SK-N-SH (cell line): ENCODE results near the gene POU6F1.

ENCODE experiments used
- CHD2 ChIP-seq: fragments of 150-350 bp; IDR thresholded peaks from 2 replicates; pipeline ENCODE4 v1.6.1; 2018; ENCODE audit warnings: low read length; ENCODE audit not compliant: partially characterized antibody
- FOSL2 ChIP-seq: IDR thresholded peaks from 2 replicates; pipeline ENCODE4 v1.4.0; 2012; ENCODE audit warnings: low read depth, mild to moderate bottlenecking, moderate library complexity, borderline replicate concordance
- IRF3 ChIP-seq: fragments of 150-350 bp; IDR thresholded peaks from 2 replicates; pipeline ENCODE4 v1.6.1; 2016; ENCODE audit warnings: mild to moderate bottlenecking, low read depth, low read length
- JUND ChIP-seq: IDR thresholded peaks from 2 replicates; pipeline ENCODE4 v1.4.0; 2012
- MXI1 ChIP-seq: IDR thresholded peaks from 2 replicates; pipeline ENCODE4 v1.6.1; 2012; ENCODE audit warnings: mild to moderate bottlenecking, low read depth, low read length, improper control_type of control experiment
- NFIC ChIP-seq: IDR thresholded peaks from 2 replicates; pipeline ENCODE4 v1.4.0; 2012; ENCODE audit warnings: borderline replicate concordance
- POLR2AphosphoS5 ChIP-seq: IDR thresholded peaks from 2 replicates; pipeline ENCODE4 v1.6.1; 2012; ENCODE audit warnings: low read depth, low read length
- REST ChIP-seq: IDR thresholded peaks from 2 replicates; pipeline ENCODE4 v1.6.1; 2012; ENCODE audit warnings: mild to moderate bottlenecking, low read depth, low read length, moderate library complexity
- RXRA ChIP-seq: IDR thresholded peaks from 2 replicates; pipeline ENCODE4 v1.4.0; 2012; ENCODE audit warnings: low read depth, mild to moderate bottlenecking, borderline replicate concordance
- TAF1 ChIP-seq: IDR thresholded peaks from 2 replicates; pipeline ENCODE4 v1.6.1; 2012; ENCODE audit warnings: low read depth, mild to moderate bottlenecking, low read length, moderate library complexity, borderline replicate concordance
- USF1 ChIP-seq: IDR thresholded peaks from 2 replicates; pipeline ENCODE4 v1.4.0; 2012; ENCODE audit warnings: low read depth, borderline replicate concordance
- TF ChIP-seq, protein P1 (sequence below): fragments of 200-600 bp; sonication (generic); IDR thresholded peaks from 2 replicates; pipeline ENCODE4 v1.6.1; 2017; ENCODE audit warnings: antibody characterized with exemption, mild to moderate bottlenecking, moderate library complexity
- TF ChIP-seq, protein P2 (sequence below): fragments of 150-350 bp; IDR thresholded peaks from 2 replicates; pipeline ENCODE4 v1.6.1; 2017; ENCODE audit warnings: antibody characterized with exemption, low read length, low read depth, borderline replicate concordance
- TF ChIP-seq, protein P3 (sequence below): IDR thresholded peaks from 2 replicates; pipeline ENCODE4 v1.4.0; 2012; ENCODE audit warnings: low read depth, borderline replicate concordance

DNA sequence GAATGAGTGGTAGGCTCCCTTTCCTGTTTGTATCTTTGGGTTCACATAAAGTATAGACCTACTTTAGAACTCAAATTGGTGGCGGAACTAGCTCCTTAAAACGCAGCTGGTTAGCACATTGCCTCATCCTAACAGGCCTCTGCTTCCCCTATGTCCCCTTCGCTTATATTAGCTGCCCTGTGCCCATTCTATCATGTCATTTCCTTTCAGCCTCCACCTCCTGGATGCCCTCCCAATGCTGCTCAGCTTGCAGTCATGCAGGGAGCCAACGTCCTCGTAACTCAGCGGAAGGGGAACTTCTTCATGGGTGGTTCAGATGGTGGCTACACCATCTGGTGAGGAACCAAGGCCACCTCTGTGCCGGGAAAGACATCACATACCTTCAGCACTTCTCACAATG is 24.3 kb upstream of the POU6F1 start:
- no peak for TF ChIP-seq CHD2
- TF ChIP-seq RXRA, result no peak
- no peak for TF ChIP-seq TAF1
- no peak for TF ChIP-seq IRF3
- TF ChIP-seq, protein P1, sequence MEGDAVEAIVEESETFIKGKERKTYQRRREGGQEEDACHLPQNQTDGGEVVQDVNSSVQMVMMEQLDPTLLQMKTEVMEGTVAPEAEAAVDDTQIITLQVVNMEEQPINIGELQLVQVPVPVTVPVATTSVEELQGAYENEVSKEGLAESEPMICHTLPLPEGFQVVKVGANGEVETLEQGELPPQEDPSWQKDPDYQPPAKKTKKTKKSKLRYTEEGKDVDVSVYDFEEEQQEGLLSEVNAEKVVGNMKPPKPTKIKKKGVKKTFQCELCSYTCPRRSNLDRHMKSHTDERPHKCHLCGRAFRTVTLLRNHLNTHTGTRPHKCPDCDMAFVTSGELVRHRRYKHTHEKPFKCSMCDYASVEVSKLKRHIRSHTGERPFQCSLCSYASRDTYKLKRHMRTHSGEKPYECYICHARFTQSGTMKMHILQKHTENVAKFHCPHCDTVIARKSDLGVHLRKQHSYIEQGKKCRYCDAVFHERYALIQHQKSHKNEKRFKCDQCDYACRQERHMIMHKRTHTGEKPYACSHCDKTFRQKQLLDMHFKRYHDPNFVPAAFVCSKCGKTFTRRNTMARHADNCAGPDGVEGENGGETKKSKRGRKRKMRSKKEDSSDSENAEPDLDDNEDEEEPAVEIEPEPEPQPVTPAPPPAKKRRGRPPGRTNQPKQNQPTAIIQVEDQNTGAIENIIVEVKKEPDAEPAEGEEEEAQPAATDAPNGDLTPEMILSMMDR, result no peak
- TF ChIP-seq POLR2AphosphoS5, result no peak
- no peak for TF ChIP-seq NFIC
- no peak for TF ChIP-seq MXI1
- no peak for TF ChIP-seq USF1
- TF ChIP-seq, protein P2, sequence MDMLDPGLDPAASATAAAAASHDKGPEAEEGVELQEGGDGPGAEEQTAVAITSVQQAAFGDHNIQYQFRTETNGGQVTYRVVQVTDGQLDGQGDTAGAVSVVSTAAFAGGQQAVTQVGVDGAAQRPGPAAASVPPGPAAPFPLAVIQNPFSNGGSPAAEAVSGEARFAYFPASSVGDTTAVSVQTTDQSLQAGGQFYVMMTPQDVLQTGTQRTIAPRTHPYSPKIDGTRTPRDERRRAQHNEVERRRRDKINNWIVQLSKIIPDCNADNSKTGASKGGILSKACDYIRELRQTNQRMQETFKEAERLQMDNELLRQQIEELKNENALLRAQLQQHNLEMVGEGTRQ, result no peak
- no peak for TF ChIP-seq REST
- no peak for TF ChIP-seq FOSL2
- TF ChIP-seq JUND, result no peak
- TF ChIP-seq, protein P3, sequence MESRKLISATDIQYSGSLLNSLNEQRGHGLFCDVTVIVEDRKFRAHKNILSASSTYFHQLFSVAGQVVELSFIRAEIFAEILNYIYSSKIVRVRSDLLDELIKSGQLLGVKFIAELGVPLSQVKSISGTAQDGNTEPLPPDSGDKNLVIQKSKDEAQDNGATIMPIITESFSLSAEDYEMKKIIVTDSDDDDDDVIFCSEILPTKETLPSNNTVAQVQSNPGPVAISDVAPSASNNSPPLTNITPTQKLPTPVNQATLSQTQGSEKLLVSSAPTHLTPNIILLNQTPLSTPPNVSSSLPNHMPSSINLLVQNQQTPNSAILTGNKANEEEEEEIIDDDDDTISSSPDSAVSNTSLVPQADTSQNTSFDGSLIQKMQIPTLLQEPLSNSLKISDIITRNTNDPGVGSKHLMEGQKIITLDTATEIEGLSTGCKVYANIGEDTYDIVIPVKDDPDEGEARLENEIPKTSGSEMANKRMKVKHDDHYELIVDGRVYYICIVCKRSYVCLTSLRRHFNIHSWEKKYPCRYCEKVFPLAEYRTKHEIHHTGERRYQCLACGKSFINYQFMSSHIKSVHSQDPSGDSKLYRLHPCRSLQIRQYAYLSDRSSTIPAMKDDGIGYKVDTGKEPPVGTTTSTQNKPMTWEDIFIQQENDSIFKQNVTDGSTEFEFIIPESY, result no peak
